ENCODE measurements around the gene SLC22A31. TPM values are rescaled to one million over a fixed set of nuclear protein-coding genes. Genes with fewer than 3 reads are reported as not detected.

The SLC22A31 gene
- polyA plus RNA-seq, 1 of the 3 experiments (the other 2 are of a cell fraction) = 0.07 TPM

DNA sequence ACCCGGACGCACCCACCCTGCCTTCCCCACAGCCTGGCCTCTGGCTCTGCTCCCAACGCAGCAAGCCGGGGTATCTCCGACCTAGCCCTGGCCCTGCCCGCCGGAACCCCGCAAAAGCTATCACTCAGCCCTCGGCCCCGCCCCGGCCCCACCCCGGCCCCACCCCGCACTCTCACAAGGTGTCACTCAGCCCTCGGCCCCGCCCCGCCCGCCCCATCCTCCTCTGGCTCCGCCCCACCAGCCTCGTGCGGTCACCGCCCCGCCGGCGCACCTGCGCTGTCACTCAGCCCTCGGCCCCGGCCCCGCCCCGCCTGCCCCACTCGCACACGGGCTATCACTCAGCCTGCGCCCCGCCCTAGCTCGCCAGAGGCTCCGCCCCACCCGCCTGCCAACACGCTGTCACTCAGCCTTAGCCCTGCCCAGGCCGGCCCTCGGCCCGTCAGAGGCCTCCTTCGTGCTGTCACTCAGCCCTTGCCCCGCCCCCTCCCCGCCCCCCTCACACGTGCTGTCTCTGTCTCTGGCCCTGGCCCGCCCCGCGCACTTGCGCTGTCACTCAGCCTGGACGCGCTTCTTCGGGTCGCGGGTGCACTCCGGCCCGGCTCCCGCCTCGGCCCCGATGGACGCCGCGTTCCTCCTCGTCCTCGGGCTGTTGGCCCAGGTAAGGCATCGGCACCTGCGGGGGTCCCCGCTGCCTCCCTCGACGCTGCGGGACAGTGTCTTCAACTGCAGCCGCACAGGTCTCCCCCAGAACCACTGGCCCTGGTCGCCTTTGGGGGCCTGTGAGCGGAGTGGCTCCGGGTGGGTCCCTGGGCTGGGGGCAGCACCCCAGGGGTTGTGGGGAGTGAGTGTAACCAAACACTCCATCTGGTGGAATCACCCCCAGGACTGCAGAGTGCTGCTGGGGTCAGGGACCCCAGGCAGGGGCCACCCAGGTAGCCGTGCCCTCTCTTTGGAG lies 28.8 kb downstream of the SLC22A31 start, which contains the start of gene CDH15:
CDH15 (plus strand) TSS at position 533 of the 955 bp plus-strand sequence; CDS start at position 617, 84 bp downstream.
- ChIA-PET POLR2A (interaction anchor here (1.2 kb wide), 1 partner anchor 359 kb away, joined by 3 read pairs; the partner anchor contains the start of gene APRT), CTCF (interaction anchor here (0.9 to 6.5 kb wide), 2 partner anchors 358 to 435 kb away, joined by 4 to 82 read pairs; partner anchors contain the start of gene APRT)
- H3F3A ChIP-seq (replicated peaks; ENCODE audit: insufficient read depth) = no peaks in the 10 kb centered on the region
- 11% methylated on average over 10 of the region's 74 CpGs for WGBS (ENCODE audit: low lambda C conversion rate)
- H3K9me2 ChIP-seq = no peaks in the 10 kb centered on the region
- no peak within 1 kb of the TSS for H2AFZ ChIP-seq (ENCODE audit: low read depth)
- peaks cover 24% of the 10 kb centered on the region; the same call in 1 of the 2 replicates for H3K27me3 ChIP-seq (ENCODE audit: insufficient read depth)
- H3K4me1 ChIP-seq (ENCODE audit: control insufficient read depth in 1 of 2, insufficient read depth in 2 of 2, low read depth in 1 of 2, low read length in 1 of 2) = peaks cover 0 to 27% of the 10 kb centered on the region in 2 experiments; a peak in 1 of 4 replicates
- 0 out of 2 replicates have a peak, but pooled peaks cover 7% of the 10 kb centered on the region for H4K20me1 ChIP-seq (ENCODE audit: insufficient read depth)
- H3K4me3 ChIP-seq (ENCODE audit: low read depth in 2 of 2, low read length in 1 of 2) = peak within 1 kb of the TSS in 1 of 2 experiments; percentile 21; a peak in 1 of 4 replicates
- no peaks in the 10 kb centered on the region for H3K36me3 ChIP-seq (replicated peaks in 1 of 2; ENCODE audit: control insufficient read depth in 1 of 2, insufficient read depth in 2 of 2, low read length in 1 of 2)
- H3K4me2 ChIP-seq = peak within 1 kb of the TSS; percentile 52
- no peak within 1 kb of the TSS for H3K27ac ChIP-seq (ENCODE audit: low read depth in 2 of 2, low read length in 1 of 2)
- TF ChIP-seq MXI1 (IDR thresholded peaks at IDR 0.05; ENCODE audit: low read depth, low read length) = peak; percentile 79
- TF ChIP-seq PBX3 (IDR thresholded peaks at IDR 0.05) = peak; percentile 96
- no peak for TF ChIP-seq YY1 (IDR thresholded peaks at IDR 0.05; ENCODE audit: low read depth)
- TF ChIP-seq TEAD4 (IDR thresholded peaks at IDR 0.05; ENCODE audit: borderline replicate concordance, insufficient read depth) = no peak
- H3K9me3 ChIP-seq = no peaks in the 10 kb centered on the region
- H3K79me2 ChIP-seq (ENCODE audit: insufficient read depth) = no peaks in the 10 kb centered on the region
- H3K9ac ChIP-seq = no peak within 1 kb of the TSS
- peak; percentile 98 for DNase-seq

- no peak overlapping the region for H2AFZ ChIP-seq (ENCODE audit: low read depth)
- H3K4me3 ChIP-seq (ENCODE audit: low read depth in 2 of 2, low read length in 1 of 2) = peak overlapping the region in 1 of 2 experiments; percentile 21; a peak in 1 of 4 replicates
- peaks cover 0 to 27% of the 10 kb centered on the region in 2 experiments; a peak in 1 of 4 replicates for H3K4me1 ChIP-seq (ENCODE audit: control insufficient read depth in 1 of 2, insufficient read depth in 2 of 2, low read depth in 1 of 2, low read length in 1 of 2)
- no peaks in the 10 kb centered on the region for H3F3A ChIP-seq (replicated peaks; ENCODE audit: insufficient read depth)
- 0 out of 2 replicates have a peak, but pooled peaks cover 7% of the 10 kb centered on the region for H4K20me1 ChIP-seq (ENCODE audit: insufficient read depth)
- H3K27me3 ChIP-seq (ENCODE audit: insufficient read depth) = peaks cover 24% of the 10 kb centered on the region; the same call in 1 of the 2 replicates
- H3K27ac ChIP-seq (ENCODE audit: low read depth in 2 of 2, low read length in 1 of 2) = no peak overlapping the region
- POLR2A ChIA-PET = interaction anchor here (1.2 kb wide), 1 partner anchor 359 kb away, joined by 3 read pairs; the partner anchor contains the start of gene APRT
- no peaks in the 10 kb centered on the region for H3K36me3 ChIP-seq (replicated peaks in 1 of 2; ENCODE audit: control insufficient read depth in 1 of 2, insufficient read depth in 2 of 2, low read length in 1 of 2)
- H3K79me2 ChIP-seq (ENCODE audit: insufficient read depth) = no peaks in the 10 kb centered on the region
- CTCF ChIA-PET = interaction anchor here (0.9 to 6.5 kb wide), 3 partner anchors 229 to 434 kb away, joined by 4 to 82 read pairs (median 67); partner anchors contain the start of gene APRT
- no peaks in the 10 kb centered on the region for H3K9me2 ChIP-seq
- H3K9me3 ChIP-seq = no peaks in the 10 kb centered on the region
- peak overlapping the region; percentile 52; the same call in 1 of the 2 replicates for H3K4me2 ChIP-seq
- no peak for DNase-seq
- H3K9ac ChIP-seq = no peak overlapping the region
- 50% methylated on average over 24 of the region's 34 CpGs for WGBS (ENCODE audit: low lambda C conversion rate)
- TF ChIP-seq RXRA (IDR thresholded peaks at IDR 0.05; ENCODE audit: borderline replicate concordance, low read depth) = no peak
- TF ChIP-seq JUND (IDR thresholded peaks at IDR 0.05) = no peak
- no peak for TF ChIP-seq SMC3 (IDR thresholded peaks at IDR 0.05; ENCODE audit: low read depth, low read length)
- no peak for TF ChIP-seq GABPA (IDR thresholded peaks at IDR 0.05; ENCODE audit: low read depth)
- no peak for TF ChIP-seq MEF2A (IDR thresholded peaks at IDR 0.05; ENCODE audit: borderline replicate concordance, low read depth)
- TF ChIP-seq RFX5 (IDR thresholded peaks at IDR 0.05; ENCODE audit: low read length) = no peak
- TF ChIP-seq FOXM1 (IDR thresholded peaks at IDR 0.05; ENCODE audit: low read depth) = no peak
- no peak for TF ChIP-seq PBX3 (IDR thresholded peaks at IDR 0.05)
- no peak for TF ChIP-seq EZH2phosphoT487 (IDR thresholded peaks at IDR 0.05; ENCODE audit: borderline replicate concordance, low read depth)
- TF ChIP-seq USF2 (IDR thresholded peaks at IDR 0.05; ENCODE audit: borderline replicate concordance, low read depth, low read length) = no peak
- no peak for TF ChIP-seq NFIC (IDR thresholded peaks at IDR 0.05; ENCODE audit: borderline replicate concordance)
- no peak for TF ChIP-seq YY1 (IDR thresholded peaks at IDR 0.05; ENCODE audit: low read depth)
- TF ChIP-seq, protein P1, sequence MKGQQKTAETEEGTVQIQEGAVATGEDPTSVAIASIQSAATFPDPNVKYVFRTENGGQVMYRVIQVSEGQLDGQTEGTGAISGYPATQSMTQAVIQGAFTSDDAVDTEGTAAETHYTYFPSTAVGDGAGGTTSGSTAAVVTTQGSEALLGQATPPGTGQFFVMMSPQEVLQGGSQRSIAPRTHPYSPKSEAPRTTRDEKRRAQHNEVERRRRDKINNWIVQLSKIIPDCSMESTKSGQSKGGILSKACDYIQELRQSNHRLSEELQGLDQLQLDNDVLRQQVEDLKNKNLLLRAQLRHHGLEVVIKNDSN (IDR thresholded peaks at IDR 0.05; ENCODE audit: borderline replicate concordance, low read depth) = no peak
- TF ChIP-seq RAD21 (IDR thresholded peaks at IDR 0.05; ENCODE audit: low read length) = no peak
- no peak for TF ChIP-seq EP300 (IDR thresholded peaks at IDR 0.05; ENCODE audit: borderline replicate concordance in 1 of 2, low read depth in 1 of 2, low read length in 1 of 2)
- TF ChIP-seq FOSL2 (IDR thresholded peaks at IDR 0.05; ENCODE audit: borderline replicate concordance, low read depth) = no peak
- TF ChIP-seq MAX (IDR thresholded peaks at IDR 0.05; ENCODE audit: low read depth) = no peak
Observed at GRCh38 chr16:89170346-89171215, 29.8 kb downstream of the SLC22A31 start.

Measured in SK-N-SH (cell line).